Measurements from ENCODE around the gene CDK6. TPM values are rescaled to one million over a fixed set of nuclear protein-coding genes. Genes with fewer than 3 reads are reported as not detected.

CDK6 gene
- total and polyA plus RNA-seq, 9 of the 15 experiments (the other 6 are each of a cell fraction or from before 2014, with no cell fraction given), result 7.6 to 109 (median 44.4) TPM

DNA sequence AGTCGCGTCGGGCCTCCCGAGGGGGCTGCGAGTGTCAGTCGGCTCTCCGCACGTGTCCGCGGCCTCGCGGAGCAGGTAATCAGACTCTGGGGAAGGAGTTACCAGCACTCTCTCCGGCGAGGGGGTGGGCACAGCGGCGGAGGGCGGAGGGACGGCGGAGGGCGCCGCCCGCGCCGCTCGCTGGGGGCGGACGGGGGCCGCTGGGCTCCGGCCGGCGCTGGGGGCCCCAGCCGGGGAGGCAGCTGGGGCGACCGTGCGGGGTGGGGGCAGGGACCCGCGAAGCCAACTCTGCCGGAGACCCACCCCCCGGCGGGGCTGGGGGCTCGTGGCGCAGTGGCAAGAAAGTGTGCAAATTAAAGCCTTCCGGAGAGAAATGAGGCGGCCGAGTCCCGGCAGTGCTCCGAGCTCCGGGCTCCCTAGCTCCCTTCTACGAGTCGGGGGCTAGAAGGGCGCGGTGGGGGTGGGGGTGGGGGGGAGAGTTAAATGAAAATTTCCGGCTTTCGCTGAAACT is at the start of gene CDK6 (continued):
- TF ChIP-seq NR2C2 (CRISPR knock-in tag; IDR thresholded peaks at IDR 0.05), result no peak
- no peak for TF ChIP-seq NR2C2 (tag; IDR thresholded peaks at IDR 0.05)
- no peak for TF ChIP-seq RNF2 (IDR thresholded peaks at IDR 0.05)
- TF ChIP-seq, protein P1, sequence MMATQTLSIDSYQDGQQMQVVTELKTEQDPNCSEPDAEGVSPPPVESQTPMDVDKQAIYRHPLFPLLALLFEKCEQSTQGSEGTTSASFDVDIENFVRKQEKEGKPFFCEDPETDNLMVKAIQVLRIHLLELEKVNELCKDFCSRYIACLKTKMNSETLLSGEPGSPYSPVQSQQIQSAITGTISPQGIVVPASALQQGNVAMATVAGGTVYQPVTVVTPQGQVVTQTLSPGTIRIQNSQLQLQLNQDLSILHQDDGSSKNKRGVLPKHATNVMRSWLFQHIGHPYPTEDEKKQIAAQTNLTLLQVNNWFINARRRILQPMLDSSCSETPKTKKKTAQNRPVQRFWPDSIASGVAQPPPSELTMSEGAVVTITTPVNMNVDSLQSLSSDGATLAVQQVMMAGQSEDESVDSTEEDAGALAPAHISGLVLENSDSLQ (IDR thresholded peaks at IDR 0.05), result no peak
- no peak for TF ChIP-seq TAF9B (IDR thresholded peaks at IDR 0.05; ENCODE audit: partially characterized antibody)
- TF ChIP-seq RAD21 (CRISPR knock-in tag; conservative IDR thresholded peaks at IDR 0.05 in 1 of 2, IDR thresholded peaks at IDR 0.05 in 1 of 2), result no peak
- no peak for TF ChIP-seq HDAC3 (IDR thresholded peaks at IDR 0.05; ENCODE audit: borderline replicate concordance, partially characterized antibody)
- no peak for TF ChIP-seq PYGO2 (tag; IDR thresholded peaks at IDR 0.05)
- no peak for TF ChIP-seq ZNF124 (CRISPR knock-in tag; IDR thresholded peaks at IDR 0.05)
- TF ChIP-seq, protein P2, sequence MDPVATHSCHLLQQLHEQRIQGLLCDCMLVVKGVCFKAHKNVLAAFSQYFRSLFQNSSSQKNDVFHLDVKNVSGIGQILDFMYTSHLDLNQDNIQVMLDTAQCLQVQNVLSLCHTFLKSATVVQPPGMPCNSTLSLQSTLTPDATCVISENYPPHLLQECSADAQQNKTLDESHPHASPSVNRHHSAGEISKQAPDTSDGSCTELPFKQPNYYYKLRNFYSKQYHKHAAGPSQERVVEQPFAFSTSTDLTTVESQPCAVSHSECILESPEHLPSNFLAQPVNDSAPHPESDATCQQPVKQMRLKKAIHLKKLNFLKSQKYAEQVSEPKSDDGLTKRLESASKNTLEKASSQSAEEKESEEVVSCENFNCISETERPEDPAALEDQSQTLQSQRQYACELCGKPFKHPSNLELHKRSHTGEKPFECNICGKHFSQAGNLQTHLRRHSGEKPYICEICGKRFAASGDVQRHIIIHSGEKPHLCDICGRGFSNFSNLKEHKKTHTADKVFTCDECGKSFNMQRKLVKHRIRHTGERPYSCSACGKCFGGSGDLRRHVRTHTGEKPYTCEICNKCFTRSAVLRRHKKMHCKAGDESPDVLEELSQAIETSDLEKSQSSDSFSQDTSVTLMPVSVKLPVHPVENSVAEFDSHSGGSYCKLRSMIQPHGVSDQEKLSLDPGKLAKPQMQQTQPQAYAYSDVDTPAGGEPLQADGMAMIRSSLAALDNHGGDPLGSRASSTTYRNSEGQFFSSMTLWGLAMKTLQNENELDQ (CRISPR knock-in tag; IDR thresholded peaks at IDR 0.05; ENCODE audit: borderline replicate concordance), result no peak
- peak; percentile 20 for TF ChIP-seq FIP1L1 (IDR thresholded peaks at IDR 0.05; ENCODE audit: low read depth, low read length, poor library complexity, severe bottlenecking)
- TF ChIP-seq, protein P3, sequence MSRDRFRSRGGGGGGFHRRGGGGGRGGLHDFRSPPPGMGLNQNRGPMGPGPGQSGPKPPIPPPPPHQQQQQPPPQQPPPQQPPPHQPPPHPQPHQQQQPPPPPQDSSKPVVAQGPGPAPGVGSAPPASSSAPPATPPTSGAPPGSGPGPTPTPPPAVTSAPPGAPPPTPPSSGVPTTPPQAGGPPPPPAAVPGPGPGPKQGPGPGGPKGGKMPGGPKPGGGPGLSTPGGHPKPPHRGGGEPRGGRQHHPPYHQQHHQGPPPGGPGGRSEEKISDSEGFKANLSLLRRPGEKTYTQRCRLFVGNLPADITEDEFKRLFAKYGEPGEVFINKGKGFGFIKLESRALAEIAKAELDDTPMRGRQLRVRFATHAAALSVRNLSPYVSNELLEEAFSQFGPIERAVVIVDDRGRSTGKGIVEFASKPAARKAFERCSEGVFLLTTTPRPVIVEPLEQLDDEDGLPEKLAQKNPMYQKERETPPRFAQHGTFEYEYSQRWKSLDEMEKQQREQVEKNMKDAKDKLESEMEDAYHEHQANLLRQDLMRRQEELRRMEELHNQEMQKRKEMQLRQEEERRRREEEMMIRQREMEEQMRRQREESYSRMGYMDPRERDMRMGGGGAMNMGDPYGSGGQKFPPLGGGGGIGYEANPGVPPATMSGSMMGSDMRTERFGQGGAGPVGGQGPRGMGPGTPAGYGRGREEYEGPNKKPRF (IDR thresholded peaks at IDR 0.05; ENCODE audit: low read depth, low read length), result no peak
- TF ChIP-seq, protein P4, sequence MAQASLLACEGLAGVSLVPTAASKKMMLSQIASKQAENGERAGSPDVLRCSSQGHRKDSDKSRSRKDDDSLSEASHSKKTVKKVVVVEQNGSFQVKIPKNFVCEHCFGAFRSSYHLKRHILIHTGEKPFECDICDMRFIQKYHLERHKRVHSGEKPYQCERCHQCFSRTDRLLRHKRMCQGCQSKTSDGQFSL (CRISPR knock-in tag; IDR thresholded peaks at IDR 0.05), result peak; percentile 75
- TF ChIP-seq, protein P4 (tag; IDR thresholded peaks at IDR 0.05), result peak in 1 of 2 experiments; percentile 63; a peak in 2 of 4 replicates
- TF ChIP-seq RCOR1 (IDR thresholded peaks at IDR 0.05; ENCODE audit: borderline replicate concordance in 1 of 2, low read depth in 2 of 2, low read length in 2 of 2), result no peak; a peak in 1 of 4 replicates
- no peak for TF ChIP-seq SP1 (CRISPR knock-in tag; IDR thresholded peaks at IDR 0.05)
- TF ChIP-seq MAFK (IDR thresholded peaks at IDR 0.05; ENCODE audit: low read length), result no peak
- TF ChIP-seq SIN3A (IDR thresholded peaks at IDR 0.05; ENCODE audit: borderline replicate concordance in 2 of 2, control insufficient read depth in 1 of 2, low read depth in 2 of 2, low read length in 2 of 2), result peak; percentile 15 to 92; a peak in 1 of 4 replicates
- peak; percentile 86 for TF ChIP-seq POLR2AphosphoS5 (IDR thresholded peaks at IDR 0.05; ENCODE audit: control insufficient read depth, insufficient read depth, low read depth, low read length)
- no peak for TF ChIP-seq FOXA3 (CRISPR knock-in tag; conservative IDR thresholded peaks at IDR 0.05 in 1 of 2, IDR thresholded peaks at IDR 0.05 in 1 of 2)
- no peak for TF ChIP-seq MTA2 (IDR thresholded peaks at IDR 0.05; ENCODE audit: low read depth)

All from K562 (cell line).